MV-4-11 (cell line): ENCODE data around the gene GSTP1.

Experiments used
- DNase-seq: peaks from one replicate; lab custom pipeline; 2025; lab: John Stamatoyannopoulos, UW

Gene GSTP1

DNA sequence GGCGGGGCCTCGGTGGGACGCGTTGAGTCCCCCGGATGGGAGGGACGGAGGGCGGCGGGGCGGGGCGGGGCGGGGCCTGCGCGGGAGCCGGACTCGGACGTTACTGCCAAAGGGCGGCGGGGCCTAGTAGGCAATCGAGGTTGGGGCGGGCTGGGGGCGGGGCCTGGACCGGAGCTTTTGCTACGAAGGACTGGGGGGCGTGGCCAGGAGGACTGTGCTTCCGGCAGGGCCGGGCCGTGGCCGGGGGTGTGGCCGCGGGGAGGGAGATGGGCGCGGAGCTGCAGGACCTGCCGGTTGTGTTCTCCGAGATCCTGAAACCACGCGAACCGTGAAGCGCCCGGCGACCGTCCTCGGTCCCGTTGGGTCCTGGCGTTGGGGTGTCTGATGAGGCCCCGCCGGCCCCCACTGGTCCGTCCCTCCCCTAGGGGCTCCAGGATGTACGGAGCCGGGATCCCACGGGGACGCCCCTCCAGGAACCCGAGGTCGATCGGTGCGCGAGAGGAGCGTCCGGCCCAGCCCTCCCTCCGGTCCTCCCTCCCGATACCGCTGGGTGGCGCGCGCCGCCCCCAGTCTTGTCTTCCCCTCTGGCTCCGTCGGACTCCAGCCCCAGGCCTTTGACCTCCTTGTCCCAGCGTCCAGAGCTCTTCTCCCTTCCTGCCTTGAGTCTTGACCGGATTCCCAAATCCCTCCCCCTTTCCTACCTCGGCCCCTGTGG, 46.8 kb downstream of the GSTP1 start:
- peak; percentile 95 for DNase-seq

DNA sequence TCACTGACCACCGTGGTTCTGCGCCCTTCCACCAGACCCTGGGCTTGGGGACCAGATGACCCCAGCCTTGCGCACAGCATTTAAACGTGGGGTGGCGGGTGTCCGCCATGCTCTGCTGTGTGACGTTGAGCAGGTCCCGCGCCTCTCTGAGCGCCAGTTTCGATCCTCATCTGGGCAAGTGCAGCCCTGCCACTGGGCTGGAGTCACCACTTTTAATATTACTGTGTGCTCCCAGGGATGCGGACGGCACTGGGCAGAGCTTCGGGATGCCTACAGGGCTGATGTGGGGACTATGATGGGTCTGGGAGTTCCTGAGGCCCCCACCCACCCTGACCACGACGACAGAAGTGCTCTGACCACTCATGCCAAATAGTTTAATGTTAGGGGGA, 47.3 kb downstream of the GSTP1 start:
- DNase-seq = no peak

DNA sequence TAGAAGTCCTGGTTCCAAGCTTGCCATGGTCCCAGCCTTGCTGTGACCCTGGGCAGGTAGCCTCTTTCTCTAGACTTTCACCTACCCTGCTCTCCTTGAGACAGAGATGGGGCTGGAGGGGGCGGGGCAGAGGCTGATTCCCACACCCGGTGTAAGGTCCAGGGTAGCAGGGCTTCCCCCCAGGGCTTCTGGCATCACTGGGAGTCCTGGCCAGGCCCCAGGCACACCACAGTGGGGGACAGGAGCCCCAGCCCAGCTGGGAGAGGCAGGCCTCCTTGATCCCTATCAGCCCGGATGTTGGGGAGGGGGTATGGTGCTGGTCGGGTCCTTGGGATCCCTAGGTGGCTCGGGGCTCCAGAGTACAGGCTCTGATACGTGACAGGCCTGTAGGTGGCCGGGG, 47.8 kb downstream of the GSTP1 start:
- no peak for DNase-seq

DNA sequence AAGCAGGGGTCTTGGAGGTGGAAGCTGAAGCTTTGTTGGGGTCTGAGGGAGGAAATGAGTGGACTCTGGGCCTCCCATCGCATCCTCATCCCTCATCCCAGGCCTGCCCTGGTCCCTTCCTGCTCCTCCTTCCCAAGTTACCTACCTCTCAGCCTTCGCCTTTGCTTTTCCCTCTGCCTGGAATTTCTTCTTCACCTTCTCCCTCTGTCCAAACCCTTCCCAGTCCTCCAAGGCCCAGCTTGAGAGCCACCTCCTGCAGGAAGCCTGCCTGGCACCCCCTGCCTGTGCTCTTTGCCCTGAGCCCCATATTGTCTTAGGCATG, 48.2 kb downstream of the GSTP1 start:
- no peak for DNase-seq

DNA sequence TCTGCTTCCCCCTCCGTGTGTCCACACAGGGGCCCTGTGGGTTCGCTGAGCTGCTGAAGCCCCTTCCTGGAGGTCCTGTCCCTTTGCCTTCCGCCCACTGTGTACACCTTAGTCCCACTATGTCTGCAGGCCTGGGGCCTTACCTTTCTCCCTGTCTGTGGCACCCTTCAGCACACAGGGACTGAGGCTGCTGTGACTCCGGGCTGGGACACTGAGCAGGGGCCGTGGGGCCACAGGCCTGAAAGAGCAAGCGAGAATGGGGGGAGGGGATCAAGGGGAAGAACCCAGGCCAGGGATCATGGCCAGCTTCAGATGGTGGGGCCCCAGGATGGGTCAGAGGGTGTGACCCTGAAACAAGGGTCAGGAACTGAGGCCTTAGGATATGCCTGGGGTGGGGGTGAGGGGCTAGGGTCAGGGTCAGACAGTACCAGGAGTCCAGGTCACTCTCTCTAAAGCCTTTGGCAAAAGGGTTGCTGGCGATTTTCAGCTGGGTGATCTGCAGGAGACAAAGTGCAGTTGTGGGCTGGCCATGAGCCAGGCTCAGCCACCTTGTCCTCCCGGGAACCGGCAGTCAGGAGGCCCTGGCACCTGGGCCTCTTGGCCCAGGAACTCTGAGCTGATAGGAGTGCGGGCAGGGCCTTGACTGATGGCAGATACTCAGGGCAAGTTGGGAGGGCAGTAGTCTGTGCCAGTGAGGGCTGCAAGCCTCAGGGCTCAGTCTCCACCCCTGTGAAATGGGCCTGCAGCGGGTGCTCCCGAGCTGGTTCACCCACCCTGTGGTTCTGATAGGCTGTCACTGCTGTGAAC, 48.8 kb downstream of the GSTP1 start:
- no peak for DNase-seq

DNA sequence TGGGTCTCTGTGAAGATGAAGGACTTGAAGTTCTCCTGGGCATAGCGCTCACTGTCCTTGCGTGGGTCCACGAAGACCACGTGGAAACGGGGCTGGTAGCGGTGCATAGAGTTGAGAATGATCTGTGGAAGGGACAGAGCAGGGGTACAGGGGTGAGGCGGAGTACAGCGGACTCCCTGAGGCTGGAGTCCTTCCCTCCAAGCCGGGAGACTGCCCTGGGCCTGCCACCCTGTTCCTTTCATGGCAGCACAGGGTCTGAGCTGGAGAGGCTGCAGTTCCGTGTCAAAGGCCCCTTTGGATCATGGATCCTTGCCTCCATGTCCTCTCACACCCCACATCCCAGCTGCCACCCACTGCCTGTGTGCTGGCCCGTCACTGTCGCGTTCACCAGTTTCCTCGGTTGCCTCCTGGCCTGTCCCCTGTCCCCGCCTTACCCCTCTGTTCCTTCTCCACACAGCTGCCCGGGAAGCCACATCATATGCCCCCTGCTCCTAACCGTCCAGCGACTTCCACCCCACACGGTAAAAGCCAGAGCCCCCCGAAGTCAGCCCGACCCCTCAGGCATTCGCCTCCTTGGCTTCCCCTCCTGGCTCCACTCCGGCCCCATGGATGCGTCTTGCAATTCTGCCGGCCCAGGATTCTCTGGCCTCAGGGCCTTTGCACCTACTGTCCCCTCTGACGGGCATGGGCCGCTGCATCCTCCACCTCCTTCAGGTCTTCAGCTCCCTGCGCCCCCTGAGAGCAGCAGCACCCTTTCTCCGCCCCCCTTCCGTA, 49.6 kb downstream of the GSTP1 start:
- DNase-seq = no peak

DNA sequence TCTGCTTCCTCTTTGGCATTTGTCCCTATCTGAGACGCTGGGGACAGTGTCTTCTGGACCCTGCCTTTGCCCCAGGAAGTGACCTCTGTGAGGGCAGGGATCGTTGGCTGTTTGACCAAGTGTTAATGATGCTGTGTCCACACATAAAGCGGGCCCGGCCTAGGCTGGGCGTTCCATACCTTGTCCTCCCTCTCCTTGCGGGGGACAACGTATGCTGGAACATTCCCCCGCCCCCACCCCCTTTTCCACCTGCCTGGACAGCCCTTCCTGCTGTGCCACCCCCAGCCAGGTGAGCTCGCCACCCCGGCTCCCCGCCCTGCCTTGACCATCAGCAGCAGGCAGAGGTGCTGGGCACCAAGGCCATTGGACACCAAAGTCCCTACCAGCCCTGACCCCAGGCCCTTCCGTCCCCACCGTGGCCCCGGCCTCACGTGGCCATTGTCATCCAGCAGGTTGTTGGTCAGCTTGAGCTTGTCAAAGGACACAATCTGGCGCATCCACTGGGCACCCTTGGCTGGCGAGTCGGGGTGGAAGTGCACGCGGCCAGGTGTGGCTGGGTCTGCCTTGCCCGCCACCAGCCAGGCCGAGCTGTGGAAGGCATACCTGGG, 50.2 kb downstream of the GSTP1 start:
- DNase-seq = no peak

DNA sequence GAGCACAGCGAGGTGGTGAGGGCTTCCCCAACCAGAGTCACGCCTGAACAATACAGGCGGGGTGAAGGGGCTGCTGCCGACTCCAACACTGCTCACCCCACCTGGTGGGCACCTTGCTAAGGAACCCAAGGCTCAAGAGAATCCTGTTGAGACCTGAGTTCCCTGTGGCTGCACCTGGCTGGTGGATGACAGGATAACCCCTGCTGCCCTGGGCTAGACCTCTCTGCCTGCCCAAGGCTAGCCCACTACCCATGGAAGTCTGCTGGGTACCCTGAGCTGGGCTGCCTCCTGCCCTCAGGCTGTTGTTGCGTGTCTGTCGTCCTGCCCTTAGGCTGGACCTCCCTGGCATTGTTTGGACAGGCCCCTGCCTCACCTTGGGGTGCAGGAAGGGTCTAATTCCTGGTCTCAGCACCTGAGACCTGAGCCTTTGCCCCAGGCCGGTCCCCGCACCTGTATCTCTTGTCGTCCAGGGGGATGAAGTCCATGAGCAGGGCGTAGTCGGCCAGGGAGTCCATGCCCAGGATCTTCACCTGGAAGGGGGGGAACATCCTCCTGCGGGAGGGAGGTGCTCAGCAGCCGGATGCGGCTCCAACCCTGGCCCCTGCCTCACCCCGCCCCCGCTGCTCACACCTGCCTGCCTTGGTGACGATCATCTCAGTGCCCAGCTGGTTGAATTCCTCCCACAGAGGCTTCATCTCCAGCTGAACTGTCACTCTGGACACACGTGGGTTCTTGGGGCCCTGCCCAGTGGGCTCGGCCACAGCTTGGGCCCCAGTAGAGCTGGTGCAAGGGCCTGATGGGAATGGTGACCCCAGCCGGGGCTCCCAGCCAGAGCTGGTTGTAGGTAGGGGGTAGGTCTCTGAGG, 51.0 kb downstream of the GSTP1 start:
- DNase-seq = no peak

DNA sequence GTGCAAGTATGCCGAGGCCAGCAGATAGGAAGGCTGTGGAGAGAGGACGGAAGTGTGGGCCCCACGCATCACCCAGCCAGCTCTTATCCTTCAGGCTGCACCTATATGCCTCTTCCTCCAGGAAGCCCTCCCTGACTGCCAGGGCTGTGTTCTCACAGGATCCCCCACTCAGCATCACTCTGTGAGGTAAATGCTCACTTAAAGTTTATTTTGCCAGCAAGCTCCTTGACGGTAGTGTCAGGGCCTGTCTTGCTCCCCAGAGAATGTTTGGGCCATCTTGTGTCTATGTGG, 51.6 kb downstream of the GSTP1 start:
- no peak for DNase-seq
